ENCODE data around the gene SMIM36.

- TF ChIP-seq, protein P1, sequence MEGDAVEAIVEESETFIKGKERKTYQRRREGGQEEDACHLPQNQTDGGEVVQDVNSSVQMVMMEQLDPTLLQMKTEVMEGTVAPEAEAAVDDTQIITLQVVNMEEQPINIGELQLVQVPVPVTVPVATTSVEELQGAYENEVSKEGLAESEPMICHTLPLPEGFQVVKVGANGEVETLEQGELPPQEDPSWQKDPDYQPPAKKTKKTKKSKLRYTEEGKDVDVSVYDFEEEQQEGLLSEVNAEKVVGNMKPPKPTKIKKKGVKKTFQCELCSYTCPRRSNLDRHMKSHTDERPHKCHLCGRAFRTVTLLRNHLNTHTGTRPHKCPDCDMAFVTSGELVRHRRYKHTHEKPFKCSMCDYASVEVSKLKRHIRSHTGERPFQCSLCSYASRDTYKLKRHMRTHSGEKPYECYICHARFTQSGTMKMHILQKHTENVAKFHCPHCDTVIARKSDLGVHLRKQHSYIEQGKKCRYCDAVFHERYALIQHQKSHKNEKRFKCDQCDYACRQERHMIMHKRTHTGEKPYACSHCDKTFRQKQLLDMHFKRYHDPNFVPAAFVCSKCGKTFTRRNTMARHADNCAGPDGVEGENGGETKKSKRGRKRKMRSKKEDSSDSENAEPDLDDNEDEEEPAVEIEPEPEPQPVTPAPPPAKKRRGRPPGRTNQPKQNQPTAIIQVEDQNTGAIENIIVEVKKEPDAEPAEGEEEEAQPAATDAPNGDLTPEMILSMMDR (IDR thresholded peaks at IDR 0.05) = no peak
- TF ChIP-seq EP300 (IDR thresholded peaks at IDR 0.05) (no peak), POLR2A (IDR thresholded peaks at IDR 0.05) (no peak)
Observed at GRCh38 chr17:55524440-55525220, 13.4 kb upstream of the SMIM36 start.
